ENCODE measurements around the gene NT5C3A. TPM values are rescaled to one million over a fixed set of nuclear protein-coding genes. Genes with fewer than 3 reads are reported as not detected.
"Not testable (repeated sequence)": the region's sequence is repeated elsewhere in the genome, so short reads cannot be mapped to it uniquely, and the experiment has no call there.

NT5C3A gene
- total RNA-seq, 1 experiment from 2014 or later, result 67.1 TPM

GRCh38 chr7:33043501-33044400 is 18.8 kb downstream of the NT5C3A start:
- DNase-seq (ENCODE audit: extremely low read depth, low read depth), result no peak

- DNase-seq (ENCODE audit: extremely low read depth, low read depth), result no peak
Measured at GRCh38 chr7:33041631-33042428, 20.7 kb downstream of the NT5C3A start.

- DNase-seq (ENCODE audit: extremely low read depth, low read depth), result peak; percentile 56
Measured at GRCh38 chr7:33040803-33041516, 21.6 kb downstream of the NT5C3A start.

- DNase-seq (ENCODE audit: extremely low read depth, low read depth), result no peak
Measured at GRCh38 chr7:33039903-33040292, 22.7 kb downstream of the NT5C3A start.

- DNase-seq (ENCODE audit: extremely low read depth, low read depth), result no peak
Measured at GRCh38 chr7:33039257-33039902, 23.2 kb downstream of the NT5C3A start.

DNA sequence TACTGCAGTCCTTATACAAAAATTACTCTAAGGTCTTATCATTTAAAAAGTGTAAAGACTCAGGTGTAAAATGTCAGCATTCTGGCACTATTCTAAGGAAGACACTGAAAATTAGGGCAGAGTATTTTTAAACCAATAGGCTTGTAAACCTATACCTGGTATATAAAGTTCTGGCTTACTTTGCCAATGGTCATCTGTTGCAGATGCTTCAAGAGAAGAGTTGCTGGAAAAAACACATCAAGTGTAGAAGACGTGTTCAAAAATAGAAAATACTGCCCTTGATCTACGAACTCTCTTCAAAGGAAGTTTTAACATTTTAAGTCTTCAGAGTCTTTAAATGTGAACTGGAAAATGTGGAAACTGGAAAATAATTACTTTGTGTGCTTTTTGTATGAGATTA is 23.9 kb downstream of the NT5C3A start:
- DNase-seq (ENCODE audit: extremely low read depth, low read depth), result no peak

GRCh38 chr7:33035776-33036175 is 26.8 kb downstream of the NT5C3A start:
- DNase-seq (ENCODE audit: extremely low read depth, low read depth), result no peak

- DNase-seq (ENCODE audit: extremely low read depth, low read depth), result no peak
Measured at GRCh38 chr7:33024189-33024757, 38.3 kb downstream of the NT5C3A start.

DNA sequence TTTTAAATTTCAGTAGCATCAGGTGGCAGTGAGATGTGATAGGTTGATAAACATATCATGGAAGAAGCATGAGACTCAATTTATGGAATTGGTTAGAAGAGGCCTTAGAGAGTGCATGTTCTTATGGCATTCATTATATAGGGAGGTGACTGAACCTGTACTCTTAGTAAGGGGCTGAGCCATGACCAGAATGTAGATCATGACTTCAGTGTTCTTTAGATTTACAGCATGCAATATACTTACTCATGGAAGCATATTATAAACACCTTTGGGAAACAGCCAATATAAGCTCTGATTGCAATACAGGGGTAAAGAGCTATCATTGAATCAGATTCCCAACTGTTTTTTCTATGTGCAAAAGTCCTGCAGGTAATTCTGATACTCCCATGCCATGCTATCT is 50.2 kb downstream of the NT5C3A start:
- no peak for DNase-seq (ENCODE audit: extremely low read depth, low read depth)

- no peak for DNase-seq (ENCODE audit: extremely low read depth, low read depth)
Measured at GRCh38 chr7:33009734-33010133, 52.8 kb downstream of the NT5C3A start.

- DNase-seq (ENCODE audit: extremely low read depth, low read depth), result not testable (repeated sequence)
Measured at GRCh38 chr7:33005690-33006089, 56.9 kb downstream of the NT5C3A start.

DNA sequence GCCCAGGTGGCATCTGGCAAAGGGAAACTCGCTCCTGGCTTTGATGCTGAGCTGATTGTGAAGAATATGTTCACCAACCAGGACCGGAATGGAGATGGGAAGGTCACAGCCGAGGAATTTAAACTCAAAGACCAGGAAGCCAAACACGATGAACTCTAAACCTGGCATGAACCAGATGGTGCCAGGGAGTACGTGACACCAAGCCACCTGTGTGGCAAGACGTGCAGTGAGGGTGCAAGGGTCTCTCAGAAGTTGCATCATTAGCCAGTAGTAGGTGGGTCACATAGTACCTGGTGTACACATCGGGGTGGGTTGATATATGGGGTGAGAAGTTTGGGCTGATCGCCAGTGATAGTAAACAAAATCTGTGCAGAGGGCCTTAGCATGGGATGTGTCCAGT is 57.4 kb downstream of the NT5C3A start:
- DNase-seq (ENCODE audit: extremely low read depth, low read depth), result not testable (repeated sequence)

- DNase-seq (ENCODE audit: extremely low read depth, low read depth), result not testable (repeated sequence)
Measured at GRCh38 chr7:33004104-33004616, 58.4 kb downstream of the NT5C3A start.

DNA sequence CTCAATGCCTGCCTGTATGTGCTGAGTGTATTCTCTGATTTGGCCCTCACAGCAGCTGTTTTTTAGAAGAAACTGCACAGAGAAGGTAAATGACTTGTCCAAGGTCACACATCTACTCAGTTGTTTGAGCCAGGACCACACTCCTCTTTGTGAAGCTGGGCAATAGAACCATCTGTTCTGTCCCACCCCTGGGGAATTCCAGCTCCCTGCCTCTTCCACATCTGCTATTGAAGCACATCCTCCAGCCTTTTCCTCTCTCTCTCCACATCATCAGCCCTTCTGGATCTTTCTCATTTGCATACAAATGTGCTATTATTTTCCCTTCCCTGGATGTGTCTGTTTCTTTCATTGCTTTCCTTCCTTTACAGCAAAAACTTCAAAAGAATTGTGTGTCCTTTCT is 59.5 kb downstream of the NT5C3A start:
- not testable (repeated sequence) for DNase-seq (ENCODE audit: extremely low read depth, low read depth)

- DNase-seq (ENCODE audit: extremely low read depth, low read depth), result not testable (repeated sequence)
Measured at GRCh38 chr7:32999380-32999779, 63.2 kb downstream of the NT5C3A start.

DNA sequence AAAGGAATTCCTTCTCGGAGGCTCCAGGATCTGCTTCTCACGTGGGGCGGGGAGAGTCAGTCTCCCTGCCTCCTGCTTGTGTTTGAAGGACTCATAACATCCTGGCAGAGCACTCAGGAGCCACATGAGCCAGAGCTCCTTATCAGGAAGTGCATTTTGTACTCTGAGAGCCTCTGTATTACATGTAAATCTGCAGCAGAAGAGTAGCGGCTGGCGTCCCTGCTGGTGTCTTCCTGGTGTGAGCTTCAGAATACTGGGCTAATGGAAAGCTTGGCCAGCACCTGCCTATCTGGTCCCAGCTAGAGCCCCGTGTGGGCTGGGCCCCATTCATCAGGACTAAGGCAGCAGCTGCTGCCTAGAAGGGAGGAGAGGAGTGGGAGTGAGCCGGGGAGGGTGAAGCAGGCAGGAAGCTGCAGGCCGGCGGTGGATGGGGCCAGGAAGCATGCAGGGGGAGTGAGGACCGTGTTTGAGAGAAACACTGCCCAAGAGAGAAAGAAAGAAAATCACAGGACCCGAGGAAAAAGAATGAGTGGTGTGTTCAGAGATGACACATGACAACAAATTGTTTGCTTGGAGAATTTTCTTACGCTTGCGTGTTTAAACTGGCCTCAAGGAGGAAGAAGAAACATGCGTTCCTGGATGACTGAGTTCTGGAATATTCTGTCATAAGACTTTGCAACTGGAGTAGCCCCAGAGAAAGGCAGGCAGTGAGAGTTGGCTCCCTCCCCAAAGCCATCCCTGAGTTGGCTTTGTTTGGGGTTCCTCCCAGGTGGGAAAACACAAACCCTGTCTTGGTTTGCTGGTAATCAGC is 64.0 kb downstream of the NT5C3A start:
- not testable (repeated sequence) for DNase-seq (ENCODE audit: extremely low read depth, low read depth)

DNA sequence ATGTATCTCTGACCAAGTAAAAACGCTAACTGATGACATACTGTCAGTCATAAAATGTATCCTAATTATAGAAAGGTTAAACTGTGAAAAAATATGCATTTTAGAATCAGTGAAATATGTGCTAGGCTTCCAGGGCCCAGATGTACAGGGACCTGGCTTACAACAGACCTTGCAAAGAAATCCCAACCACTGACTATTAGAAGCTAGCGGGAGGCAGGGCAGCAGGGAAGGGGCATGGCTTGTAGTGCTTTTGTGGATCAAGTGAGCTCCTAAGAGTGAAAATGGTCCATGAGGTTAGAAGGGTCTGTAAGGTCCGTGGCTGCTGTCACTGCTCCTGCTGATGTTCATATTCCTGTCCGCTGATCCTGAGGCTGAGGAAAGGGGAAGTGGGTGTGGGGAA is 64.6 kb downstream of the NT5C3A start:
- not testable (repeated sequence) for DNase-seq (ENCODE audit: extremely low read depth, low read depth)

DNA sequence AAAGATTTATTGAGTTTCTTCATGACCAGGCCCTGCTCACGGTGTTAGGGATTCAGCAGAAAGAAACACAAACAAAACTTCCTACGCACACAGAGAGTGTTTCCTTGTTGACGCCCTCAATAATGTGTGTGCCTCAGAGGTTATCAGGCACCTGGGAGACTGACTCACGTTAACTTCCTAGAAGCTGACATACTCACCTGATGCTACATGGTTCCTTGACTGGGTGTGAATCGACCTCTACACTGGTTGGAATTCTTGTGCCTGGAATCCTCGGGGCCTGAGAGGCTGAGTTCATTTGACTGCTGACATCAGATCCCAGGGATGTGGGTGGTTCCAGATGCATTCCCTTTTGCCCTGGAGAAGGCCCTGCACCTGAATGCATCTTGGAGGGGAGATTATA is 69.8 kb downstream of the NT5C3A start:
- DNase-seq (ENCODE audit: extremely low read depth, low read depth), result not testable (repeated sequence)

All from NCI-H460 (cell line).